Osteoblast (primary cell): ENCODE results near the gene PRKAG2. TPM values are rescaled to one million over a fixed set of nuclear protein-coding genes. Genes with fewer than 3 reads are reported as not detected.
"Not testable (repeated sequence)": the region's sequence is repeated elsewhere in the genome, so short reads cannot be mapped to it uniquely, and the experiment has no call there.

ENCODE experiments used
- DNase-seq: peaks from one replicate; pipeline ENCODE4 v3.0.0; 2011; ENCODE audit warnings: low spot score, mixed read lengths; ENCODE audit not compliant: insufficient read length; ENCODE audit errors: missing footprints
- H2AFZ ChIP-seq: 2 replicates; pipeline ENCODE4 v1.6.0; 2011; ENCODE audit warnings: mild to moderate bottlenecking, low read length
- H3K27ac ChIP-seq: 2 replicates; pipeline ENCODE4 v1.5.1; 2011; ENCODE audit warnings: mild to moderate bottlenecking, low read depth, low read length, moderate library complexity
- H3K27me3 ChIP-seq: 2 replicates; pipeline ENCODE4 v1.6.0; 2012; ENCODE audit warnings: mild to moderate bottlenecking, control low read depth, inconsistent platforms, low read length, moderate library complexity; ENCODE audit not compliant: insufficient read depth
- H3K36me3 ChIP-seq: 2 replicates; pipeline ENCODE4 v1.5.1; 2011; ENCODE audit warnings: mild to moderate bottlenecking, low read length, control low read depth, moderate library complexity; ENCODE audit not compliant: insufficient read depth
- H3K4me1 ChIP-seq: 2 replicates; pipeline ENCODE4 v1.5.1; 2011; ENCODE audit warnings: mild to moderate bottlenecking, low read length, control low read depth, moderate library complexity; ENCODE audit not compliant: insufficient read depth
- H3K4me2 ChIP-seq: 2 replicates; pipeline ENCODE4 v1.6.0; 2011; ENCODE audit warnings: mild to moderate bottlenecking, low read length; ENCODE audit not compliant: insufficient read depth
- H3K4me3 ChIP-seq: fragments of 200-600 bp; sonication (generic); 3 replicates; pipeline ENCODE4 v1.5.1; 2012; ENCODE audit warnings: mild to moderate bottlenecking, low read length, inconsistent platforms; ENCODE audit not compliant: insufficient read depth
- H3K79me2 ChIP-seq: 2 replicates; pipeline ENCODE4 v1.6.0; 2012; ENCODE audit warnings: mild to moderate bottlenecking, low read length, control low read depth, inconsistent platforms; ENCODE audit not compliant: insufficient read depth
- H3K9me3 ChIP-seq: 2 replicates; pipeline ENCODE4 v1.5.1; 2011; ENCODE audit warnings: low read depth, low read length, control low read depth
- H4K20me1 ChIP-seq: 2 replicates; pipeline ENCODE4 v1.6.0; 2012; ENCODE audit warnings: mild to moderate bottlenecking, low read length, control low read depth; ENCODE audit not compliant: insufficient read depth
- CTCF ChIP-seq: IDR thresholded peaks from 2 replicates; pipeline ENCODE4 v1.5.1; 2011; ENCODE audit warnings: mild to moderate bottlenecking, low read depth, low read length, moderate library complexity; ENCODE audit errors: extremely low read depth
- total RNA-seq: library from RNA; depleted of rRNA; stranded (reverse); fragments of >200 nt; gene quantifications from 2 replicates; pipeline ENCODE4 v1.2.3, GENCODE V29; 2012

The PRKAG2 gene
- total RNA-seq, 1 donor, result 20.6 TPM

- peaks cover 5% of the 10 kb centered on the region for H3K4me1 ChIP-seq
- no peak overlapping the region for H2AFZ ChIP-seq
- no peaks in the 10 kb centered on the region for H3K36me3 ChIP-seq
- no peak for TF ChIP-seq CTCF
- H3K4me2 ChIP-seq, result no peak overlapping the region
- H3K27ac ChIP-seq, result no peak overlapping the region
- no peak overlapping the region for H3K4me3 ChIP-seq
- no peaks in the 10 kb centered on the region for H3K27me3 ChIP-seq
- DNase-seq, result no peak
- H3K79me2 ChIP-seq, result no peaks in the 10 kb centered on the region
- H4K20me1 ChIP-seq, result no peaks in the 10 kb centered on the region
- H3K9me3 ChIP-seq, result no peaks in the 10 kb centered on the region
These were observed 352.1 kb downstream of the PRKAG2 start for GRCh38 chr7:151524845-151525244.

GRCh38 chr7:151524331-151524730, 352.6 kb downstream of the PRKAG2 start:
- no peaks in the 10 kb centered on the region for H3K9me3 ChIP-seq
- H3K4me3 ChIP-seq, result no peak overlapping the region
- no peaks in the 10 kb centered on the region for H3K36me3 ChIP-seq
- no peak overlapping the region for H3K27ac ChIP-seq
- no peaks in the 10 kb centered on the region for H4K20me1 ChIP-seq
- no peaks in the 10 kb centered on the region for H3K27me3 ChIP-seq
- H2AFZ ChIP-seq, result no peak overlapping the region
- no peak for TF ChIP-seq CTCF
- no peak overlapping the region for H3K4me2 ChIP-seq
- peaks cover 5% of the 10 kb centered on the region for H3K4me1 ChIP-seq
- DNase-seq, result no peak
- no peaks in the 10 kb centered on the region for H3K79me2 ChIP-seq

GRCh38 chr7:151520419-151521261, 356.3 kb downstream of the PRKAG2 start:
- TF ChIP-seq CTCF, result no peak
- Histone ChIP-seq H3K79me2 (peaks cover 37% of the 10 kb centered on the region), H3K36me3 (no peaks in the 10 kb centered on the region), H3K4me3 (peak overlapping the region; percentile 76), H3K27ac (peak overlapping the region; percentile 82), H4K20me1 (peaks cover 30% of the 10 kb centered on the region), H3K9me3 (no peaks in the 10 kb centered on the region), H3K4me2 (peak overlapping the region; percentile 85), H3K27me3 (no peaks in the 10 kb centered on the region), H2AFZ (peak overlapping the region; percentile 85), H3K4me1 (peaks cover 21% of the 10 kb centered on the region)
- no peak for DNase-seq

DNA sequence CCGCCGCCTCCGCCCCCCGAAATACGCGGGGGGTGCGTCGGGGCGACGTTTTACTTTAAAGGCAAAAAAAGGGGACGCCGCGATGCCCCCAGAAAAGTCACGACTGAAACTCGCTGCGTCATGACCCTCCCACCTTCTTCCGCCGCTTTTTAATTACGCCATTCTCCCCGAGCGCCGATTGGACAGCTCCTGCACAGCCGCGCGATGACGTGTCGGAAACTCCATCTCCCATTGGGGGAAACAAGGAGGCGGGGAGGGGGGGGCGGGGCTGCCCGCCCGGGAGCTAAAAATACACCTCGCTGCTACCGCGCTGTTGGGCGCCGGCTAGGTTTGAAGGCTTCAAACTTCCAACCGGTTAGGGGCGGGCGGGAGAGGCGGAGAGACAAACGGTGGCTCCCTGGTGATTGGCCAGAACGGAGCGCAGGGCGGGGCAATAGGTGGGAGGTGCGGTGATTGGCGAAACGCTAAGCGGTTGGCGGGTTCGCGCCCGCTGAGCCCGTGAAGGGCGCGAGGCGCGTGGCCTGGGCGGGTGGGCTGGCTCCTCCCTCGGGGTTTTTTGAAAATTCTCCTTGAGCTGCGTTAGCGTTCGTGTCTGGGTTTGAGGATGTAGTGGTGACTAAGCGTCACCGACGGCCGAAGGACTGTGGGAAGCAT, 357.0 kb downstream of the PRKAG2 start, which contains the start of gene RHEB:
Gene RHEB, minus strand, starts transcription at position 131 of the 654 bp plus-strand sequence. CDS start 384 bp downstream, outside the sequence.
- H3K4me3 ChIP-seq, result peak within 1 kb of the TSS; percentile 95
- H2AFZ ChIP-seq, result peak within 1 kb of the TSS; percentile 85
- DNase-seq, result peak; percentile 98
- no peaks in the 10 kb centered on the region for H3K27me3 ChIP-seq
- no peaks in the 10 kb centered on the region for H3K36me3 ChIP-seq
- H3K27ac ChIP-seq, result peak within 1 kb of the TSS; percentile 91
- no peak for TF ChIP-seq CTCF
- H3K4me1 ChIP-seq, result peaks cover 24% of the 10 kb centered on the region
- peaks cover 38% of the 10 kb centered on the region for H4K20me1 ChIP-seq
- no peaks in the 10 kb centered on the region for H3K9me3 ChIP-seq
- H3K4me2 ChIP-seq, result peak within 1 kb of the TSS; percentile 89
- peaks cover 44% of the 10 kb centered on the region for H3K79me2 ChIP-seq

DNA sequence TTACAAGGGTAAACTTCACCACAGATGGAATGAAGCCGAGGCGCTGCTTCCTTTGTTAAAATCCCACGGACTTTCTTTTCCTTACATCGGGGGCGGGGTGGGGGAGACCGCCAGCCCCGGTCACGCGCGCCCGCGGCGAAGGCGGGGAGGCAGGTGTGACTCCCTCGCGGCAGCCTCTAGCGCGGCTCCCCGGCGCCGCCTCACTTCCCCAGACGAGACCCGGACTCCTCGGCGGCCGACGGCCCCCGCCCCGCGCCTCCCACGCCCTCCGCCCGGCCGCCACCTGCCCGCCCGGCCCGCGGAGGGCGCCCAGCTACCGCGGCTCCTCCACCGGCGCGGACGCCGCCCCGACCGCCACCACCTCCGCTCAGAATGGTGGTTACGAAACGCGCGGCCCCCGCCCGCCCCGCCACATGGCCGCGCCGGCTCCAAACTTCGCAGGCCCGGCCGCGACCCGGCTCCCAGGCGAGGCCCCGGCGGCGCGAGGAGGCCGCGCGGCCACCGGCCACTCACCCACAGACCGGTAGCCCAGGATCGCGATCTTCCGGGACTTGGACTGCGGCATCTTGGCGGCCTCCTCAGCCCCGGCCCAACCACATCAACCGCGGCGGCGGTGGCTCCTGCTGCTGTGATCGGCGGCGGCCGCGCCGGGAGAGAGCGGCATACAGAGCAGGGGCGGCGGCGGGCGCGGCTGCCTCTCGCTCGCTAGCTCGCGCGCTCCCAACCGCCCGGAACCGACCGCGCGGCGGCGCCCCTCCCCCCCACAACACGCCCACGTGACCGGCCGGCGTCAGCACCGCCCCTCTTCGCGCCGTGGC, 357.8 kb downstream of the PRKAG2 start:
- Histone ChIP-seq H3K79me2 (peaks cover 52% of the 10 kb centered on the region), H3K27ac (peak overlapping the region; percentile 91), H3K4me2 (peak overlapping the region; percentile 89), H4K20me1 (peaks cover 45% of the 10 kb centered on the region), H3K4me3 (peak overlapping the region; percentile 95), H3K4me1 (peaks cover 24% of the 10 kb centered on the region)
- not testable (repeated sequence) for H2AFZ ChIP-seq, H3K9me3 ChIP-seq, H3K36me3 ChIP-seq, H3K27me3 ChIP-seq
- peak; percentile 79 for DNase-seq
